Epidermal melanocyte (primary cell): Measurements from ENCODE around the gene CBLN4.

Experiments used
- DNase-seq: peaks from one replicate; pipeline ENCODE4 v3.0.0; 2011; ENCODE audit warnings: low spot score; ENCODE audit not compliant: insufficient read length

Gene CBLN4

DNA sequence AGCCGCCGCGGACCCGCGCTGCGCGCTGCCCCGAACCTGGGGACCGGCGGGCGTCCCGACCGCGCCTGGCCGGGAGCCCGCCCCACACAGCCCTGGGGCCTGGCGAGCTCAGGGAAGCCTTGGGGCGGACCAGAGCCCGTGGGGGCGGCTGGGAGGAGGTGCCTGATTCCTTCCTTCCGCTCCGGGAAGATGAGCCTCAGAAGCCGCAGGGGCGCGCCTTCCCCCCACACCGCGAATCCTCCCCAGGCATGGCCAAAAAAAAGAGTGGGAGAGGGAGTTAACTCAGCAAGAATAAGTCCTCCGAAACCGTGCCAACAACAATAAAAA is at the start of gene CBLN4:
TSS of gene CBLN4 (minus strand) at position 131 of the 327 bp plus-strand sequence. CDS start 1,348 bp downstream, outside the sequence.
- DNase-seq = no peak

DNA sequence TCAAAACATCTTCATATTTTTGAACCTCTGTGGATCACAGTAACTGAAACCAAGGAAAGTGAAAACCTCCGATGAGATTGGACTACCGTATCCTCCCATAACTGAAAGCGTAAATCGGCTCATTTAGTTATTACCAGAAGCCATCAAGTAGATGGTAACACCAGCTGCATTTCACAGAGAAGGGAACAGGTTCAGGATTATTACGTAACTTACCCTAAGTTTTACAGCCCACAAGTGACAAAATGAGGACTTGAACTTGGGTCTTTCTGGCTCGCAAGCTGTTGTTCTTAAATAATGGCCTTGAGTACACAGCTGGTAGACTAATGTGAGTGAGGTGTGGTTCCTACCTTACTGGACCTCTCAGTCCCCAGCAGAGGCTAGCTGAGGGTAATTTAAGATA is 37.9 kb upstream of the CBLN4 start:
- no peak for DNase-seq

DNA sequence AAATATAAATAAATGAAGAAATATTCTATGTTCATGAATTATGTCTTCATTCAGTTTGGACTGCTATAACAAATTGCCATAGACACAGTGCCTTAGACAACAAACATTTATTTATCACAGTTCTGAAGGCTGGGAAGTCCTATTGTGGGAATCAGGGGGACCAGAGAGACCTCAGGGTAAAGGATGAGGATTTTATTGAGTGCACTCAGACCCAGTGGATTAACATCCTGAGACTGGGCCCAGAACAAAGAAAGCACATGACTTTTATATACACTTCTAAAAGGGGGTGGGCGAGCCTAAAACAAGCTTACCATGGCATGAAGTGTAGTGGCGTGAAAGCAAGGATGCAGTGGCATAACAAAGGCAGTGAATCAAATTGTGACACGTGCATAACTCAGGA is 26.9 kb upstream of the CBLN4 start:
- DNase-seq = no peak

DNA sequence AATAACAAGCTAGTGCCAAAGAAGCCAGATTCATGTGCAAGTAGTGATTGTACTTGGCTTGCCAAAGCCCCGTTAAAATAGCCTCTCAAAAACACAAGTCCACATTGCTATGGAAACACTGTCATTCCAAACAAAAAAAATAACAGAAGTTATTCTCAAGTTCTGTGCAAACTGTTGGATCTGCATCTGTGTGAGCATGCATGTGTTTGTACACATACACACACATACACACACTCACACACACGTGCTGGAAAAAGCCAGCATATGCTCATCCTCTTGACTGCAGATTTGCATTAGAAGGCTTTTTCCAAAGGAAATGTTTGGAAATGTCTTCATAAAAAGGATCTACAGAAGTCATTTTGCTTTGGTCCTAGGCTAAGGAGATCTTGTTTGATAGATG is 13.4 kb upstream of the CBLN4 start:
- no peak for DNase-seq

DNA sequence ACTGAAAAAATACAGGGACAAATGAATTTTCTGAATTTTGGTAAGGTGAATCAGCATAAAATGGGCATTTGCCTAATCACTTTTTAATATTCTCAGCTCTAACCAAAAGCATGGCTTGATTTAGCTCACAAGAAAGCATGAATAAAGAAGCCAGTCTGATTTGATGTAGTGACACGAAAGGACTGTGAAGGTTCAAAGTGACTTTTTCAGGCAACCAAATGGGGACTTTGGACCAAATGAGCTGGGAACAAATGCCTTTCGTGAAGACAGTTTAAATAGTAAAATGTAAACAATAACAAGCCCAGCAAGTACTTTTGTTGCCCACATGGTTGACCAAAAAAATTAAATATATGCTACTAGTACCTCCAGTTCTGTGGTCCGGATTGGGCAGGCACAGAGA is 12.9 kb upstream of the CBLN4 start:
- DNase-seq = no peak

DNA sequence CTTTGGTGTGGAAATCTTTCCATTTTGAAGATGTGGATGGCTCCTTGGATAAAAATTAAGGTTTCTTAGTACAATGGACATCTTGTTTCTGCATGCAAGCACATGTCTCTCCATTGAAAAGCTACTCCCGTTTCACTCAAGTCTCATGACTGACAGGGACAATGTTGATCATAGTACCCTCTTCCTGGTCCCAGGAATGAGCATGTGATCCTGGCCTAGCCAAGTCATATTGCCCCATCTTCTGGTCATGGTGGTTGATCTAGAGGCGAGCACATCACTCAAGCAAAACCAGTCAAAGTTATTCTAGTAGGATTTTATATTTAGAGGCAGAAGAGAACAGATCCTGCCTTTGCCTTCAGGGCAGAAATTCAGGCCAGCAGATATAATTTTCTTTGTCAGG is 12.2 kb upstream of the CBLN4 start:
- no peak for DNase-seq

DNA sequence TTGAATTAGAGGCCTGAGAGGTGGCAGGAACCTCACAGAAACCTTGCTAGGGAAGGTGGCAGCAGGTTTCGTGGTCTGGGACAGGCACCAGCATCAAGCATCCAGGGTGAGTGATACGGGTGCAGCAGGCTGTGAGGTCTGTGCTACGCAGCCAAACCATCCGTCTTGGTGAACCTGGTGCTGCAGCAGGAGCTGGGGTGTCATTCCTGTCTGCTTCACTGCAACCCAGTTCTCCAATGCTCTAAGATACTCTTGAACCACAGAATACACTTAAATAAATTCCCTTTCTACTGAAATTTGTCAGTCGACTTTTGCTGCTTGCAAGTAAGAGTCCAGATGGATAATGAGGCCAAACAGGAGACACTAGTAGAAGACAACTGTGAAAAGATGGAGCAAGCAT is 9.7 kb upstream of the CBLN4 start:
- no peak for DNase-seq

DNA sequence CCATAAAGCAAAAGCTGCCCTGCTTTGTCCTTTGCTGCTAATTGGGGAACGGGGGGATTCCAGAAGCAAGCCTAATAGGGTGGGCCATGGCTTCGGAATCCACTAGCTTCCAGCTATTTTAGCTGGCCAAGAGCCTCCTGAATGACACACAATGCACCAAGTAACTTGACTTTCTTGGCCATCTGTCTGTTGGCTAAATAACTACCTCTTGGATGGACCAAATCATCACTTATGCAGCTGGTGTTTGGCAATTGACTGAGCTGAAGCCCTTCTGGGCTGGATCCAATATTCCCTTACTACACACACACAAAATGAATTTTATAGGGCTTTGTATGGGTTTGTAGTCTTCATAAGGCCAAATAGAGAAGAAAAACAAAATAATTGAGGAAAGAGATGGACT is 8.8 kb upstream of the CBLN4 start:
- no peak for DNase-seq

DNA sequence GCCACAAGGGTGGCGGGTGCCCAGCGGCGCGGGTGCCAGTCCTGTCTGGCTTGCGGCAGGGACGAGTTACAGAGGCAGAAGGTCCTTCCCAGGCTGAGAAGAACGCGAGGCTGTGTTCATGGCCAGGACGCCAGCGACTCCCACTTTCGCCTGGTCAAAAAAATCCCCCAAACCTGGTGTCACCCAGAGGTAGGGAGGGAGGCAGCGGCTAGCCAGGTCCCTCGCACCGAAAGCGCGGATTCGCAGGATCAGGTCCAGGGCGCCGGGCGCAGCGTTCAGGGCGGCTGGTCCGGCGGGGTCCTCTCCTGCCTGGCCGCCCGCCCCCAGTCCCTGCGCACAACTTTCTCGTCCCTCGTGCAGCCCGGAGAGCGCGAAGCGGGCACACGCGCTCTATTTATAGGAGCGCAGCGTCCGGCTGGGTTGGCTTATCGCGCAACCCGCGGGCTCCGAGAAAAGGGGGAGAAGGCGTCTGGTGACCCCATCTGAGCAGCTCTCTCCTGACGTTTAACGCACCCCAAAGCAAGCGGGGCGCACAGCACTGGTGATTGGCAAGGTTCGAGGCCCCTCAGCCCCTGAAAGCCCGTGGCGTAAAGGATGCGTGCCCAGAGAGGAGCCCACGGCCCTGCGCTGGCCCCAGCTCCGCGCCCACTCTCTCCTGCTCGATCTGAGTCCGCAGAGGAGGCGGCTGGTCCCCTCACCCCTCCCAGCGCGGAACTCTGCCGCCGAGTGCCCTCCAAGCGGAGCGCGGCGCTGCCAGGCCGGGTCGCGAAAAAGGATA is 519 bp downstream of the CBLN4 start:
- no peak for DNase-seq

DNA sequence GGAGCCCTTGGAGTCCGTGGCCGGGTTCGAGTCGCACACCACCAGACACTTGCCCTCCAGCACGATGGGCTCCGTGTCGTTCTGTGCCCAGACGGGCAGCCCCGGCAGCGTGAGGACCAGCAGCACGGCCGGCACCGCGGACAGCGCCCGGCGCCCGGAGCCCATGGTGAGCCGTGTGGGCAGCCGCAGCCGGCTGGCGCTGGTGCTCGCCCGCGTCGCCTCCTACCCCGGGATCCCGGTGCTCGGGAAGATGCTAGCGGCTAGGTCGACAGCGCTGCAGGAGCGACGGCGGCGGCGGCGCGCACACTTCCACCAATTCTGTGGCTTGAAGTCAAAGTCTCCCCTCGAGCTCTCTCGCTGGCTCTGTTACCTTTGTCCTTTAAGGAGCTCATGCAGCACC is 1.3 kb downstream of the CBLN4 start:
- DNase-seq = no peak

DNA sequence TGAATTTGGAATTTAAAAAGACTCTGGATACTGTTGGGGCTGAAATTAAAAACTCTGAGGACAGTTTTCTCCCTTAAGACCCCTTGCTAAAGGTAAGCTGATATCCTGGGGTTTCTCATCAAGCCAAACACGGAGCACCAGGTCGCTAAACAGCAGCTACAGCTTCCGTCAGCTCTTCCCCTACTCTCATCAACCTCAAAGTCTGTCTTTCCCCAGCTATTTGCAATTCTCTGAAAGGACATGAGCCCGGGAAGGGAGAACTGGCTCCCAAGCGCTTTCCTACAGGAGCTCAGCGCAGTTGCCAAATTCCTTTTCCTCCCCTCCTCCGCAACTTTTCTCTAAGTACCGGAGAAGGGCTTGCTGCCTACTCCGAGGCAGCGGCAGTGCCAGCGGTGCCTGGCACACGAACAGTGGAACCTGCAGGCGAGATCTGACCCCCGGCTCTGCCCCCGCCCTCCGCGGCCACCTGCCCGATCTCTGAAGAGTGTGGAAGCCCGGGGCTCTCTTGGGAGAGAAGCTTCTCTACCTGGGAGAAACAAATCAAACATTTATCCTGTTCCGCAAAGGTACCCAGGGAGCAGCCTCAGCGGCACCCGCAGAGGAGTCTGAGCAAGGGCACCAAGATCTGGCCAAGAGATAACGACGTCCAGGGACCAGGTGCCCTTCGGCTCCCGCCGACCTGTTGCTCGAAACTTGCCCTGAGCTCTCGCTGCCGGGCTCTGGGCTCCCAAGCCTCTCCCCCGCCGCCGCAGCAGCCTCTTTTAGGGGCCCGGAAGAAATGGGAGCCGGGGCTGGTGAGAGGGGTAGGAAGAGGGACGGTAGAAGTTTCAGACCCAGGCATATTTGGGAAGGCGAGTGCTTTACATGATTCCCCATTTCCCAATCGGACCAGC is 2.2 kb downstream of the CBLN4 start:
- no peak for DNase-seq

DNA sequence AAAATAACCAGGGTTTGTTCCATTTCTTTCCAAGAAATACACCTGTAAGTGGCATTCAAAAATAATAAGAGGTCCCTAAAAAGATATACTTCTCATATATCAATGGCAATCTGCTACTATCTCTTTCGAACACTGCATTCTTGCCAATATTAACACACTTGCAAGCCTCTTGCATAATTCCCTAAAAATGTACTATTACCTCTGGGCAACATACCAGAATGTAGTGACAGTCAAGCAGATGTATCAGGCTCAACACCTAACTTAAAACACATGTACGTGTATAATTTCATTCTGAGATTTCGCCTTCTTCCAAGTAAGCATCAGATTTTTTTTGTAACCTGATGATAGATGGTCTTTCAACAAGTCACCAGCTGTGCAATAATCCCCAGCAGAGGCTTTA is 3.4 kb downstream of the CBLN4 start:
- no peak for DNase-seq

DNA sequence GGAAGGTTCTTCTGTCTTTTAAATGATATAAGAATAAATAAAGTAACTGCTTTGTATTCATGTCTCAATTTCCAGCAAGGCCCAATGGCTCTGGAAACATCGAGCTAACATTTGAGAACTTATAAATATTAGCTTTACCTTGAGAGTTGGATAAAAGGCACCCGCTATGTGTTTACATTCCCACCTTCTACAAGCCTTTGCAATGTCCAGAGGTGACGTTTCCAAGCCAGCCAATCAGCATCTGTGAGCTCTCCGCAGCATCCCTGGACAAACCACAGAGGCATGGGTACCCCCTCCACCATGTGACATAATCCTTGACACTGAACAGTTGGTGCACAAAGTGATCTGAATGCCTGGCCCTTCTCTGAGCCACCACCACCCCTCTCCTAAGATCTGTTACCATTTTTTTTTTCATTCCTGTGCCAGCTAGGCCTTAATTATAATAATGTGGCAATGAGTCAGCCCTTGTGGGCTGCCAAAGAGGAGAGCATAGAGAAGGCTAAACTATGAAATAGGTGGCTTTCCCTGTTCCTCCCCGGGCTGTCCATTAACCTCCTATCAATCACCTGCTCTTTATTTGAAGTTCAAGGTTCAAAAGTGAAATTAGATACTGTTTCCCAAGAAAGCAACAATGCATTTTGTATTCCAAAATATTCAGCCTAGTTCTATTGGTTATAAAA is 4.1 kb downstream of the CBLN4 start:
- no peak for DNase-seq

DNA sequence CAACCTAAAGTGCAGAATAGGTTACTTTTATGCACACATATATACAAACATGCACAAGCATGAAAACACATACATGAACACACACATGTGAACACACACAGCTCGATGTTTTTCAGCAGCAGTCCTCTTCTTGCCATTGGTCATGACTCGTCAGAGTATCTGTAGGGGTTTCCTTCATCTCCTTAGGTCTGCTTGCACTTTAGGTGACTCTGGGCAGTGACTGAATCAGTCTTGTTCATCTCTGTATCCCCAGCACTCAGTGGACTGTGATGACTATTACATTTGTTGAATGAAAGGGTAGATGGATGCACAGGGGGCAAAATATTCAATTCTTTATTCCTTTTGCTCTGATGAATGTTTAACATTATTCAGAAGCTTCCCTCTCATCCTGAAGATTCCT is 26.8 kb downstream of the CBLN4 start:
- DNase-seq = no peak

DNA sequence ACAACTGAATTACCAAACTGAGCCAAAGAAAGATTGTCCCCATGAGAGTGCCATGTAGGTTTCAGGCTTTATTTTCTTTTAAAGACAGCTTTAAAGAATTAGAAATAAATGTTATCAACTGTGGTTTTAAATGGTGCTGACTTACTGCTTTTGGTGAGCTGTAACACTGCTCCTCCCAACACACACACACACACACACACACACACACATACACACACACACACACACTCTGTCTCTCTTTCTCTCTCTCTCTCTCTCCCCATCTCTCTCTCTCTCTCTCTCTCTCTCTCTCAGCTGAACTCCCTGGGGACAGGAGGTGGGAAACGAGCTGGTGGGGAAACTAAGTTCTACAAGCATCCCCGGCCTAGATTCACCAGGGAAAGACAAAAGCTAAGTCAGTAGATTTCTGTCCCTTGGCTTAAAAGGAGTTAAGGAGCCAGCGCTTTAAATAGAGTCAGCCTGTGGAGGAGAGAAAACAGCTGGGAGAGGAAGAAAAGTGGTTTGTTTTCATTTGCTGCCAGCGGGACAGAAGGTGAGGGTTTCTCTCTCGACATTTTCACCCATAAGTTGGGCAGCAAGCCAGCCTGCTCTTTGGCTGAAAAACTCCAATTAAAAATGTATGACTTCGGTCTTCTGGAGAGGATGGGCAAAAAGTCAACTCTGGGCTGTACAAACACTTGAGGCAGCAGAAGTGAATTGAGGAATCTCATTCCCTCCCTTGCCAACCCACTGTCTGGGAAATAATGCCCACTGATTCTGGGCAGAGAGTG is 27.4 kb downstream of the CBLN4 start:
- no peak for DNase-seq

DNA sequence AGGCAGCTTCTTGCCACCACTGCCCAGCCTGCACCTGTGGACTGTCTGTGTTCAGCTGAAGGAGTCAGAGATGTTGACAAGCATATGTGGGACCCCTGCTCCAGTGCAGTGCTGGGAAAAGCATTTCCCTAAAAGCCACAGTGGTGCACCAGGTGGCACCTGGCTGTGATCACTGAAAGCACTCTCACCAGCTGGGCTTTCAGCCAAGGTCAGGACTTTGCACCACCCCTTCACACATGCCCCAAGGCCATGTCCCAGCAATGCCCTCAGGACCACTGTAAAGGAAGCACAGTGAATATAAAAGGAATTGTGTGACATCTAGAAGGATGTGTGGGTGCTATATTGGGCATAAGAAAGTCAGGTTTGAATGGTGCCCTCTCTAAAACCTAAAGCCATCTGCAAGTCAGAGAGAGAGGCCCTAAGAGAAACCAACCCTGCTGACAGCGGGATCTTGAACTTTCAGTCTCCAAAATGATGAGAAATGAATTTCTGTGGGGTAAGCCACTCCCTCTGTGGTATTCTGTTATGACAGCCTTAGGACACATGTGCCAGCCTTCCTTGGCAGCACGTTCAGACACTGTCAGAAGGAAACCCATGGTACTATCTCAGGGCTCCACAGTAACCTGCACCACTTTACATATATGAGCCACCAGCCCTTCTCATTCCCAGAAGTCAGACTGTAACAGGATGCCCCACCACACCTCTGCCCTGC is 30.7 kb downstream of the CBLN4 start:
- no peak for DNase-seq

DNA sequence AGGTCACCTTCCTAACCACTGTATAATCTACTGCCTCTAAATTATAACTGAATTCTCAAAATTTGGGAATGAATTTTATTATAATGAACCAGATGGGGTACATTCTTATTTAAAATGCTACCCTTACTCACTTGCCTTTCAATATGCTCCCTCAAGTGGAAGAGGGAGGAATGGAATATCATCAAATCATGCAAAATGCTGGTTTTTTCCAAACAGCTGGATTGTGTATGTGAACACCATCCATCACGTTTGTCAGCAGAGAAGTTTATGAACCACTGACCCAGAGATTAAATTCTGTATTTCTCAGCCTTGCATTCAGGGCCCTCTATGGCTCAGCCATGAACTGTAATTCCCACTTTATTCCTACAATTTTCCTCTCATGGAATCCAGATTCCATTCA is 40.5 kb downstream of the CBLN4 start:
- no peak for DNase-seq

DNA sequence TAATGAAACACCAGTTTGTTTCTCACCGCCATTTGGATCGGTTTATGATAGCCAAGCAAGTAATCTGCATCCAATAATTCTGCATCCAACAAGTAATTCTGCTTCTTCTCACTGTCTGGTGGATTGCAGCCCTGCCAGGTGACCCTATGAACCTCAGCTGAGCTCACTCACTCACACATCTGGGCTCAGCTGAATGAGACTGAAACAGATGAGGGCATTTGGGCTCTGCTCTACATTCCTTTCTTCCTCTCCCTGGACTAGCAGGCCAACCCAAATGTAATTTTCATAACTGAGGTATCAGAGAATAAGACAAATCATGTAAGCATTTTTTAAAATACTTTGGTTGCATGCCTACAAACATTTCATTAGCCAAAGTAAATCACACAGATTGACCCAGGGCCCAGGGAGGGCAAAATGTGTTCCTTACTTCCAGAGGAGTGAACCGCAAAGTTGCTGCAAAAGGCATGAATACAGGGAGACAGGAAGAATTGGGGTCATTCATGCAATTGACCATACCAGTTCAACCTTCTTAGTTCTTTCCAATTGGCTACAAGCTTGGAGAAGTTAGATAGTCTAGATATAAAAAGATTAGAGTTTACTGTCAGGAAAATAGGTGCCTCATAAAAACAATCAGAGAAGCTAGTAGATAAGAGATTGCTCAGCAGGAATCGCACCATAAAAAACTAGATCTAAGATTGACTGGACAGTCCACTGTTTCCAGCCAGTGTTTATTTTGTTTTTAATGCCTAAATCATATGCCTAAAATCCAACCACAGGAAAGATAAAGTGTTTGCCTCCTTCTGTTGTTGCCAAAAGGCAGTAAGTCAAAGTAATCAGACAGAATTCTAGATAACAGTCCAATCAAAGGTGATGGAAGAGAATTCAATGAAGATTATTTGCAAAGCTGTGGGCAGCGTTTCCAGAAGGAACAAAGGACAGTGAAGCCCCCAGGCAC is 43.7 kb downstream of the CBLN4 start:
- DNase-seq = no peak

DNA sequence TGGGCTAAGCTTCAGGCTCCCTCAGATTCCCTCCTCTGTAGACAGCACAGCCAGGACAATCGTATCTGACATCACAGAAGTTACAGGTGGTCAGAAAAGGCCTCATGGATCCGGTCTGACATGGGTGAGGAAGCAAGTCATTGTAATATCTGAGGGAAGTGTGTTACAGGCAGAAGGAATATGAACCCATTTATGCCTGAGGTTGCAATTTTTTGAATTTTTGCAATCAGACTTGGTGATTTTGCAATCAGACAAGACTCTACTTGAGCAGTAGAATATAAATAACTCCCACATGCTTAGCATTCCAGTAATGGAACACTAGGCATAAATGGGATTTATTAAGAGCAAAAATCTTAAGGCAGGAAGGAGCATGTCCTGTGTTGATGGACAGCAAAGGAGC is 52.1 kb downstream of the CBLN4 start:
- DNase-seq = no peak

DNA sequence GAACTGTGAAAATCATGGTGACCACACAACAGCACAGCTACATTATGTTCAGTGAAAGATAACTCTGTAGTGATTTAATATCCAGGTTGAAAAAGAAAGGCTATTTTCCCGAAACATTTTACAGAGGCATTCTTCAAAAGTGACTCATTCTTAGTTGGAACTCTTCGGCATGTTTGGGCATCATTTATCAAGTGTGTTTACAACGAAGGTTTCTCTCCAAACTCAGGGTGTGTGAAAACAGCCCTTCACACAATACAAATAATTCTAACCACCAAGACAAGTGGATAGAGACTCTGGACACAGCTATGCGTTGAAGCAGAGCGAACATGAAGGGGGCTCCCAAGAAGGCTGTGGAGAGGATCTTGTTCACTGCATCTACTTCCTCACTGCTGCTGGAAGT is 57.6 kb downstream of the CBLN4 start:
- DNase-seq = no peak
